Smooth muscle cell (in vitro differentiated cells): ENCODE measurements around the gene DENND10. TPM values are rescaled to one million over a fixed set of nuclear protein-coding genes. Genes with fewer than 3 reads are reported as not detected.

ENCODE experiments used
- DNase-seq: peaks from one replicate; lab custom pipeline; 2025; ENCODE audit not compliant: unreplicated experiment; lab: John Stamatoyannopoulos, UW
- H2AFZ ChIP-seq: fragments of 200-600 bp; sonication (generic); 2 replicates; pipeline ENCODE4 v1.6.0; 2016; ENCODE audit warnings: antibody characterized with exemption, low read depth, mild to moderate bottlenecking
- H3F3A ChIP-seq: fragments of 200-600 bp; sonication (generic); 2 replicates; pipeline ENCODE4 v1.6.0; 2017; ENCODE audit warnings: antibody characterized with exemption, low read depth
- H3K27ac ChIP-seq: fragments of 200-600 bp; sonication (generic); 2 replicates; pipeline ENCODE4 v1.5.1; 2016; ENCODE audit warnings: low read depth, mild to moderate bottlenecking
- H3K27me3 ChIP-seq: fragments of 200-600 bp; sonication (generic); 2 replicates; pipeline ENCODE4 v1.6.1; 2016; ENCODE audit warnings: low read depth, mild to moderate bottlenecking
- H3K36me3 ChIP-seq: fragments of 200-600 bp; sonication (generic); 2 replicates; pipeline ENCODE4 v1.5.1; 2016; ENCODE audit warnings: low read depth
- H3K4me1 ChIP-seq: fragments of 200-600 bp; sonication (generic); 2 replicates; pipeline ENCODE4 v1.5.1; 2016; ENCODE audit warnings: low read depth
- H3K4me2 ChIP-seq: fragments of 200-600 bp; sonication (generic); 2 replicates; pipeline ENCODE4 v1.6.0; 2016; ENCODE audit warnings: mild to moderate bottlenecking
- H3K4me3 ChIP-seq: fragments of 200-600 bp; sonication (generic); 2 replicates; pipeline ENCODE4 v1.5.1; 2016; ENCODE audit warnings: mild to moderate bottlenecking
- H3K79me2 ChIP-seq: fragments of 200-600 bp; sonication (generic); 2 replicates; pipeline ENCODE4 v1.6.0; 2016; ENCODE audit warnings: low read depth, mild to moderate bottlenecking
- H3K9ac ChIP-seq: fragments of 200-600 bp; sonication (generic); 2 replicates; pipeline ENCODE4 v1.6.0; 2016; ENCODE audit warnings: low read depth
- H3K9me3 ChIP-seq: fragments of 200-600 bp; sonication (generic); replicated peaks from 2 replicates; pipeline ENCODE4 v1.5.1; 2016; ENCODE audit warnings: low read depth
- H4K20me1 ChIP-seq: fragments of 200-600 bp; sonication (generic); 2 replicates; pipeline ENCODE4 v1.6.0; 2016; ENCODE audit warnings: low read depth
- WGBS: methylation state at CpG from one replicate; pipeline ENCODE4 v1.1.7; 2016; ENCODE audit warnings: low lambda C conversion rate; 5-methylcytosine and 5-hydroxymethylcytosine counted together
- polyA plus RNA-seq: library from polyadenylated mRNA; unstranded; fragments of >200 nt; fragmentation: Nextera tagmentation; extraction: Ambion mirVana; gene quantifications from 2 replicates; pipeline ENCODE4 v1.2.1, GENCODE V29; 2016
- total RNA-seq: library from RNA; depleted of rRNA; stranded (reverse); fragments of >200 nt; gene quantifications from 2 replicates; pipeline ENCODE4 v1.2.3, GENCODE V29; 2014
- TF ChIP-seq, protein P1 (sequence below): fragments of 200-600 bp; sonication (generic); IDR thresholded peaks from 2 replicates; pipeline ENCODE4 v1.5.1; 2017; ENCODE audit warnings: borderline replicate concordance, mild to moderate bottlenecking, antibody characterized with exemption; ENCODE audit not compliant: insufficient read depth, poor library complexity, severe bottlenecking

The DENND10 gene
- total RNA-seq (45.1 and 57.0 TPM in 2 replicates), polyA plus RNA-seq (51.0 and 57.2 TPM in 2 replicates)

- peaks cover 14% of the 10 kb centered on the region for H4K20me1 ChIP-seq
- no peaks in the 10 kb centered on the region for H3K27me3 ChIP-seq
- H2AFZ ChIP-seq = peak within 1 kb of the TSS; percentile 93
- no peaks in the 10 kb centered on the region for H3K36me3 ChIP-seq
- peak within 1 kb of the TSS; percentile 99 for H3K4me2 ChIP-seq
- peak within 1 kb of the TSS; percentile 32 for H3K9ac ChIP-seq
- TF ChIP-seq, protein P1, sequence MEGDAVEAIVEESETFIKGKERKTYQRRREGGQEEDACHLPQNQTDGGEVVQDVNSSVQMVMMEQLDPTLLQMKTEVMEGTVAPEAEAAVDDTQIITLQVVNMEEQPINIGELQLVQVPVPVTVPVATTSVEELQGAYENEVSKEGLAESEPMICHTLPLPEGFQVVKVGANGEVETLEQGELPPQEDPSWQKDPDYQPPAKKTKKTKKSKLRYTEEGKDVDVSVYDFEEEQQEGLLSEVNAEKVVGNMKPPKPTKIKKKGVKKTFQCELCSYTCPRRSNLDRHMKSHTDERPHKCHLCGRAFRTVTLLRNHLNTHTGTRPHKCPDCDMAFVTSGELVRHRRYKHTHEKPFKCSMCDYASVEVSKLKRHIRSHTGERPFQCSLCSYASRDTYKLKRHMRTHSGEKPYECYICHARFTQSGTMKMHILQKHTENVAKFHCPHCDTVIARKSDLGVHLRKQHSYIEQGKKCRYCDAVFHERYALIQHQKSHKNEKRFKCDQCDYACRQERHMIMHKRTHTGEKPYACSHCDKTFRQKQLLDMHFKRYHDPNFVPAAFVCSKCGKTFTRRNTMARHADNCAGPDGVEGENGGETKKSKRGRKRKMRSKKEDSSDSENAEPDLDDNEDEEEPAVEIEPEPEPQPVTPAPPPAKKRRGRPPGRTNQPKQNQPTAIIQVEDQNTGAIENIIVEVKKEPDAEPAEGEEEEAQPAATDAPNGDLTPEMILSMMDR = no peak
- peak; percentile 70 for DNase-seq
- peaks cover 5% of the 10 kb centered on the region for H3F3A ChIP-seq
- peaks cover 9% of the 10 kb centered on the region for H3K4me1 ChIP-seq
- H3K27ac ChIP-seq = no peak within 1 kb of the TSS
- no peaks in the 10 kb centered on the region for H3K9me3 ChIP-seq
- 1% methylated on average over 17 of the region's 91 CpGs for WGBS
- peak within 1 kb of the TSS; percentile 87 for H3K4me3 ChIP-seq
- H3K79me2 ChIP-seq = peaks cover 24% of the 10 kb centered on the region
Observed at GRCh38 chr10:119103903-119104653, at the start of gene DENND10. TSS of gene DENND10 (plus strand) at chr10:119104113. CDS start at chr10:119104143, 30 bp downstream.

- H3K4me3 ChIP-seq = no peak overlapping the region
- H4K20me1 ChIP-seq = peaks cover 93% of the 10 kb centered on the region
- H3K4me1 ChIP-seq = no peaks in the 10 kb centered on the region
- peaks cover 69% of the 10 kb centered on the region for H3K36me3 ChIP-seq
- WGBS = 97% methylated on average over 1 of the region's 1 CpG
- H2AFZ ChIP-seq = no peak overlapping the region
- H3F3A ChIP-seq = peaks cover 23% of the 10 kb centered on the region
- DNase-seq = no peak
- no peaks in the 10 kb centered on the region for H3K9me3 ChIP-seq
- TF ChIP-seq, protein P1 = no peak
- no peak overlapping the region for H3K4me2 ChIP-seq
- no peaks in the 10 kb centered on the region for H3K27me3 ChIP-seq
- H3K79me2 ChIP-seq = peaks cover 91% of the 10 kb centered on the region
- no peak overlapping the region for H3K27ac ChIP-seq
- no peak overlapping the region for H3K9ac ChIP-seq
Observed at GRCh38 chr10:119055472-119055871, 48.4 kb upstream of the DENND10 start.

DNA sequence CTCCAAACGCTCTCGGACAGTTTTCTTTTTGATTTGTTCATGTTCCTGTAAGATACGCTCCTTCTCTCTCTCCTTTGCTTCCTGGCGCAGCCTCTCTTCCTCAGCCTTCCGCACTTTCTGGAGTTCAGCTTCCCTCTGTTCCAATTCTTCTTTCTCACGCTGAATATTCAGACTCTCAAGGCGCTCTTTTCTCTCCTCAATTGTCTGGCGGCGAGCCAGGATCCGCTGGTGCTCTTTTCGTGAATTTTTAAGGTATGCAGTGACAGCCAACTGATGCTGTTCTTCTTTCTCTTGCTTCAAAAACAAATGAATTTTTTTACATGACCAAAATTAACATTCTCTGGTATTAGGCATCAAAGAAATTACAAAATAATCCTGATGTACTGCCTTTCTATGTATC lies 45.9 kb upstream of the DENND10 start:
- TF ChIP-seq, protein P1 = no peak
- peaks cover 95% of the 10 kb centered on the region for H4K20me1 ChIP-seq
- H3K9me3 ChIP-seq = no peaks in the 10 kb centered on the region
- no peak overlapping the region for H3K9ac ChIP-seq
- peaks cover 23% of the 10 kb centered on the region for H3F3A ChIP-seq
- H2AFZ ChIP-seq = no peak overlapping the region
- no peaks in the 10 kb centered on the region for H3K27me3 ChIP-seq
- DNase-seq = no peak
- H3K4me3 ChIP-seq = no peak overlapping the region
- peaks cover 64% of the 10 kb centered on the region for H3K36me3 ChIP-seq
- peaks cover 88% of the 10 kb centered on the region for H3K79me2 ChIP-seq
- H3K27ac ChIP-seq = no peak overlapping the region
- H3K4me1 ChIP-seq = no peaks in the 10 kb centered on the region
- 99% methylated on average over 11 of the region's 11 CpGs for WGBS
- H3K4me2 ChIP-seq = no peak overlapping the region
